ENCODE data around the gene ZNF827.

DNA sequence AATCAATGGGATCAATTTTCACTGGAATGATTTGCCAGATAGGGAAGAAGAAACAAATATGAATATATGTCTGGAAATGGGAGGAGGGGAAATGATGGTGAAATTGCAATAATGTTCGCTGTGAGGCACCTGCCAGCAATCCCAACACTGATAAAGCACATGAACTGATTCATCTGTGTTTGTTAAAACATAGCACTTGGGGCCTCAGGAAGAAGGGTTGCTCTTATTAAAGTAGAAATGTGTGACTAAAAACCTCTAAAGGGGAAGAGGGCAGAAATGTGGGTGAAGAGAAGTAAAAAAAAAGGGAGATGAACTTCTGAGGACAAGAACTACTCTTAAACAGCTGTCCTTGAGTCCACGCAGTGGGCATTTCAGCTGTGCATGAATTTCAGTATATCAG lies 157.3 kb downstream of the ZNF827 start:
- TF ChIP-seq CTCF (IDR thresholded peaks at IDR 0.05) (no peak), EP300 (IDR thresholded peaks at IDR 0.05) (no peak), POLR2AphosphoS5 (IDR thresholded peaks at IDR 0.05) (no peak)

All from gastroesophageal sphincter (tissue), 3 donors.